Activated CD4-positive, alpha-beta memory T cell treated with anti-CD3 and anti-CD28 coated beads, Interleukin-2, amount 10 ng/mL, durations not matched to agents 7 days and 5 days (primary cell): ENCODE results near the gene PDXDC1. TPM values are rescaled to one million over a fixed set of nuclear protein-coding genes. Genes with fewer than 3 reads are reported as not detected.
"Not testable (repeated sequence)": the region's sequence is repeated elsewhere in the genome, so short reads cannot be mapped to it uniquely, and the experiment has no call there.

Experiments used
- CTCF ChIA-PET: fragments of 350-600 bp; sonication (Branson Sonifier 250); formaldehyde crosslinking; loops from one replicate; lab custom pipeline; 2021; ENCODE audit warnings: antibody characterized with exemption, inconsistent platforms; lab: Charles Lee
- POLR2A ChIA-PET: fragments of 350-600 bp; sonication (Branson Sonifier 250); formaldehyde crosslinking; loops from one replicate; lab custom pipeline; 2021; ENCODE audit warnings: antibody characterized with exemption; lab: Charles Lee
- DNase-seq: peaks from one replicate; pipeline ENCODE4 v3.0.0-alpha.2; 2020
- H3K27ac Mint-ChIP-seq: one replicate; pipeline ENCODE4 v1.8.0; 2021; ENCODE audit warnings: mild to moderate bottlenecking, mixed read lengths
- H3K27me3 Mint-ChIP-seq: one replicate; pipeline ENCODE4 v1.8.0; 2021; ENCODE audit warnings: mixed read lengths
- H3K36me3 Mint-ChIP-seq: one replicate; pipeline ENCODE4 v1.8.0; 2021; ENCODE audit warnings: low read depth, mixed read lengths
- H3K4me1 Mint-ChIP-seq: one replicate; pipeline ENCODE4 v1.8.0; 2021; ENCODE audit warnings: mixed read lengths
- H3K4me3 Mint-ChIP-seq: one replicate; pipeline ENCODE4 v1.8.0; 2021; ENCODE audit warnings: mild to moderate bottlenecking, mixed read lengths
- H3K9me3 Mint-ChIP-seq: one replicate; pipeline ENCODE4 v1.8.0; 2021; ENCODE audit warnings: mixed read lengths
- total RNA-seq, 2 experiments: library from RNA; stranded (reverse); gene quantifications; one replicate each; pipeline ENCODE4 v1.2.3, GENCODE V29; 2021

The PDXDC1 gene
- total RNA-seq, 2 experiments from 2014 or later: 50.1 to 53.4 TPM

GRCh38 chr16:14978908-14979307, 4.1 kb downstream of the PDXDC1 start:
- POLR2A ChIA-PET, DNase-seq, H3K9me3 Mint-ChIP-seq, CTCF ChIA-PET, H3K27me3 Mint-ChIP-seq, H3K4me3 Mint-ChIP-seq, H3K36me3 Mint-ChIP-seq, H3K27ac Mint-ChIP-seq: not testable (repeated sequence)
- H3K4me1 Mint-ChIP-seq: peaks cover 15% of the 10 kb centered on the region

GRCh38 chr16:14981234-14981633, 6.4 kb downstream of the PDXDC1 start:
- H3K27me3 Mint-ChIP-seq, CTCF ChIA-PET, DNase-seq, H3K4me1 Mint-ChIP-seq, H3K4me3 Mint-ChIP-seq, H3K27ac Mint-ChIP-seq, POLR2A ChIA-PET, H3K36me3 Mint-ChIP-seq, H3K9me3 Mint-ChIP-seq: not testable (repeated sequence)

GRCh38 chr16:14982521-14982920, 7.7 kb downstream of the PDXDC1 start:
- POLR2A ChIA-PET, H3K27me3 Mint-ChIP-seq: not testable (repeated sequence)

GRCh38 chr16:14988092-14988491, 13.3 kb downstream of the PDXDC1 start:
- H3K27ac Mint-ChIP-seq, H3K4me1 Mint-ChIP-seq, POLR2A ChIA-PET, H3K9me3 Mint-ChIP-seq, CTCF ChIA-PET, H3K27me3 Mint-ChIP-seq, DNase-seq, H3K4me3 Mint-ChIP-seq: not testable (repeated sequence)
- peaks cover 29% of the 10 kb centered on the region for H3K36me3 Mint-ChIP-seq

More at GRCh38 chr16:14982521-14982920, 7.7 kb downstream of the PDXDC1 start:
- H3K36me3 Mint-ChIP-seq, H3K27ac Mint-ChIP-seq, DNase-seq, H3K9me3 Mint-ChIP-seq, H3K4me1 Mint-ChIP-seq, CTCF ChIA-PET, H3K4me3 Mint-ChIP-seq: not testable (repeated sequence)

GRCh38 chr16:14988661-14989191, 13.9 kb downstream of the PDXDC1 start:
- H3K4me3 Mint-ChIP-seq, CTCF ChIA-PET, H3K9me3 Mint-ChIP-seq, H3K27ac Mint-ChIP-seq, H3K4me1 Mint-ChIP-seq, H3K27me3 Mint-ChIP-seq, DNase-seq, POLR2A ChIA-PET: not testable (repeated sequence)
- H3K36me3 Mint-ChIP-seq: peaks cover 33% of the 10 kb centered on the region

GRCh38 chr16:14989291-14990281, 14.8 kb downstream of the PDXDC1 start:
- peaks cover 34% of the 10 kb centered on the region for H3K36me3 Mint-ChIP-seq
- not testable (repeated sequence) for H3K4me1 Mint-ChIP-seq

GRCh38 chr16:14993277-14994151, 18.7 kb downstream of the PDXDC1 start:
- DNase-seq, CTCF ChIA-PET, H3K27me3 Mint-ChIP-seq, H3K4me3 Mint-ChIP-seq, H3K27ac Mint-ChIP-seq, H3K4me1 Mint-ChIP-seq, H3K9me3 Mint-ChIP-seq: not testable (repeated sequence)
- POLR2A ChIA-PET: interaction anchor here (0.7 kb wide), 1 partner anchor 19 kb away, joined by 3 read pairs; the partner anchor contains the start of gene PDXDC1
- peaks cover 26% of the 10 kb centered on the region for H3K36me3 Mint-ChIP-seq

More at GRCh38 chr16:14989291-14990281, 14.8 kb downstream of the PDXDC1 start:
- POLR2A ChIA-PET, H3K4me3 Mint-ChIP-seq, H3K27me3 Mint-ChIP-seq, DNase-seq, H3K9me3 Mint-ChIP-seq, H3K27ac Mint-ChIP-seq, CTCF ChIA-PET: not testable (repeated sequence)

- POLR2A ChIA-PET, H3K9me3 Mint-ChIP-seq, H3K4me1 Mint-ChIP-seq, H3K4me3 Mint-ChIP-seq, CTCF ChIA-PET, H3K27me3 Mint-ChIP-seq, H3K27ac Mint-ChIP-seq, DNase-seq: not testable (repeated sequence)
- H3K36me3 Mint-ChIP-seq: peaks cover 20% of the 10 kb centered on the region
Measured at GRCh38 chr16:14996702-14997101, 21.9 kb downstream of the PDXDC1 start.

- H3K4me3 Mint-ChIP-seq, H3K27me3 Mint-ChIP-seq, DNase-seq, CTCF ChIA-PET, H3K27ac Mint-ChIP-seq, H3K4me1 Mint-ChIP-seq, POLR2A ChIA-PET, H3K9me3 Mint-ChIP-seq: not testable (repeated sequence)
- peaks cover 12% of the 10 kb centered on the region for H3K36me3 Mint-ChIP-seq
Measured at GRCh38 chr16:14998300-14998699, 23.5 kb downstream of the PDXDC1 start.

- H3K36me3 Mint-ChIP-seq: peaks cover 12% of the 10 kb centered on the region
- not testable (repeated sequence) for H3K9me3 Mint-ChIP-seq
Measured at GRCh38 chr16:14999845-15000244, 25.0 kb downstream of the PDXDC1 start.

GRCh38 chr16:15002448-15002847, 27.6 kb downstream of the PDXDC1 start:
- CTCF ChIA-PET, H3K4me3 Mint-ChIP-seq, H3K4me1 Mint-ChIP-seq, H3K27me3 Mint-ChIP-seq, H3K9me3 Mint-ChIP-seq, DNase-seq, H3K27ac Mint-ChIP-seq, POLR2A ChIA-PET: not testable (repeated sequence)
- H3K36me3 Mint-ChIP-seq: peaks cover 18% of the 10 kb centered on the region

More at GRCh38 chr16:14999845-15000244, 25.0 kb downstream of the PDXDC1 start:
- H3K4me1 Mint-ChIP-seq, H3K4me3 Mint-ChIP-seq, POLR2A ChIA-PET, DNase-seq, H3K27me3 Mint-ChIP-seq, CTCF ChIA-PET, H3K27ac Mint-ChIP-seq: not testable (repeated sequence)

GRCh38 chr16:15005357-15006132, 30.7 kb downstream of the PDXDC1 start:
- H3K9me3 Mint-ChIP-seq, DNase-seq, H3K27me3 Mint-ChIP-seq, CTCF ChIA-PET, H3K4me1 Mint-ChIP-seq, POLR2A ChIA-PET, H3K27ac Mint-ChIP-seq, H3K4me3 Mint-ChIP-seq: not testable (repeated sequence)
- peaks cover 20% of the 10 kb centered on the region for H3K36me3 Mint-ChIP-seq
